Activated T-helper 17 cell treated with anti-CD3 and anti-CD28 coated beads, Interleukin-2, amount 50 U/mL, for 72 hours (primary cell): ENCODE measurements around the gene MUC5AC. TPM values are rescaled to one million over a fixed set of nuclear protein-coding genes. Genes with fewer than 3 reads are reported as not detected.
"Not testable (repeated sequence)": the region's sequence is repeated elsewhere in the genome, so short reads cannot be mapped to it uniquely, and the experiment has no call there.

Source experiments
- ATAC-seq: fragments of 150-1000 bp; cut with Tn5 transposase; replicated peaks from 2 replicates; pipeline ENCODE4 v1.10.0; 2021; ENCODE audit warnings: mild to moderate bottlenecking, moderate library complexity
- H3K27ac Mint-ChIP-seq: one replicate; pipeline ENCODE4 v1.8.0; 2022; ENCODE audit warnings: mixed read lengths
- H3K27me3 Mint-ChIP-seq: one replicate; pipeline ENCODE4 v1.8.0; 2022; ENCODE audit warnings: mixed read lengths
- H3K36me3 Mint-ChIP-seq: one replicate; pipeline ENCODE4 v1.8.0; 2022; ENCODE audit warnings: low read depth, mild to moderate bottlenecking, mixed read lengths
- H3K4me1 Mint-ChIP-seq: one replicate; pipeline ENCODE4 v1.8.0; 2022; ENCODE audit warnings: mixed read lengths
- H3K4me3 Mint-ChIP-seq: one replicate; pipeline ENCODE4 v1.8.0; 2022; ENCODE audit warnings: mild to moderate bottlenecking, mixed read lengths
- H3K9me3 Mint-ChIP-seq: one replicate; pipeline ENCODE4 v1.8.0; 2022; ENCODE audit warnings: mixed read lengths
- total RNA-seq, 2 donors: library from RNA; stranded (reverse); gene quantifications; one replicate each; pipeline ENCODE4 v1.2.3, GENCODE V29; 2022

Gene MUC5AC
- total RNA-seq, 2 donors from 2014 or later = not detected

- H3K4me1 Mint-ChIP-seq = not testable (repeated sequence)
These were observed 91.2 kb downstream of the MUC5AC start for GRCh38 chr11:1248951-1249350.

DNA sequence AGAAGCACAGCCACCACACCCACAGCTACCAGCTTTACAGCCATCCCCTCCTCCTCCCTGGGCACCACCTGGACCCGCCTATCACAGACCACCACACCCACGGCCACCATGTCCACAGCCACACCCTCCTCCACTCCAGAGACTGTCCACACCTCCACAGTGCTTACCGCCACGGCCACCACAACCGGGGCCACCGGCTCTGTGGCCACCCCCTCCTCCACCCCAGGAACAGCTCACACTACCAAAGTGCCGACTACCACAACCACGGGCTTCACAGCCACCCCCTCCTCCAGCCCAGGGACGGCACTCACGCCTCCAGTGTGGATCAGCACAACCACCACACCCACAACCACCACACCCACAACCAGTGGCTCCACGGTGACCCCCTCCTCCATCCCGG, 92.7 kb downstream of the MUC5AC start:
- ATAC-seq, H3K27ac Mint-ChIP-seq, H3K27me3 Mint-ChIP-seq, H3K9me3 Mint-ChIP-seq, H3K4me3 Mint-ChIP-seq, H3K4me1 Mint-ChIP-seq, H3K36me3 Mint-ChIP-seq: not testable (repeated sequence)

More at GRCh38 chr11:1248951-1249350, 91.2 kb downstream of the MUC5AC start:
- H3K4me3 Mint-ChIP-seq, H3K36me3 Mint-ChIP-seq, H3K27me3 Mint-ChIP-seq, H3K27ac Mint-ChIP-seq, ATAC-seq, H3K9me3 Mint-ChIP-seq: not testable (repeated sequence)

Other genes with a start within 250 kb of the MUC5AC start
- 10 to 100 TPM; 71.9 to 72.6 TPM for gene CHID1, start 247.1 kb upstream of the MUC5AC start, total RNA-seq
- 10 to 100 TPM; 69.1 to 76.2 TPM for gene AP2A2, start 232.1 kb upstream of the MUC5AC start, total RNA-seq
- not detected for gene MUC6, start 121.2 kb upstream of the MUC5AC start, total RNA-seq
- gene MUC2, start 83.1 kb upstream of the MUC5AC start, total RNA-seq = not detected
- gene MUC5B, start 65.1 kb downstream of the MUC5AC start, total RNA-seq = not detected
- 10 to 100 TPM; 27.6 to 30.8 TPM for gene TOLLIP, start 151.7 kb downstream of the MUC5AC start, total RNA-seq
- gene BRSK2, start 232.0 kb downstream of the MUC5AC start, total RNA-seq = 1 to 10 TPM in 1 of 2 donors, under 1 TPM in 1; 0.09 to 3.3 TPM